Sigmoid colon (tissue), 4 donors: ENCODE data around the gene DNER.

Experiments used
- EP300 ChIP-seq, 4 donors: sonication (generic); formaldehyde crosslinking; IDR thresholded peaks; one replicate each; pipeline ENCODE4 v1.6.1; 2017; ENCODE audit warnings: antibody characterized with exemption in 4 of 4
- POLR2A ChIP-seq, 2 donors: fragments of 450-650 bp; IDR thresholded peaks; one replicate each; pipeline ENCODE4 v1.6.1; 2016; ENCODE audit warnings: antibody characterized with exemption in 2 of 2, mild to moderate bottlenecking in 2 of 2, moderate library complexity in 2 of 2
- POLR2AphosphoS5 ChIP-seq, 4 donors: sonication (generic); formaldehyde crosslinking; IDR thresholded peaks; one replicate each; pipeline ENCODE4 v1.6.1; 2017; ENCODE audit warnings: antibody characterized with exemption in 4 of 4
- TF ChIP-seq, protein P1 (sequence below), 4 experiments: fragments of 450-650 bp in 3 of 4; fragments of 200-600 bp in 1 of 4; IDR thresholded peaks; one replicate each; pipeline ENCODE4 v1.5.1; 2016 to 2019; ENCODE audit warnings: antibody characterized with exemption in 4 of 4, mild to moderate bottlenecking in 3 of 4, moderate library complexity in 2 of 4

- TF ChIP-seq, protein P1, sequence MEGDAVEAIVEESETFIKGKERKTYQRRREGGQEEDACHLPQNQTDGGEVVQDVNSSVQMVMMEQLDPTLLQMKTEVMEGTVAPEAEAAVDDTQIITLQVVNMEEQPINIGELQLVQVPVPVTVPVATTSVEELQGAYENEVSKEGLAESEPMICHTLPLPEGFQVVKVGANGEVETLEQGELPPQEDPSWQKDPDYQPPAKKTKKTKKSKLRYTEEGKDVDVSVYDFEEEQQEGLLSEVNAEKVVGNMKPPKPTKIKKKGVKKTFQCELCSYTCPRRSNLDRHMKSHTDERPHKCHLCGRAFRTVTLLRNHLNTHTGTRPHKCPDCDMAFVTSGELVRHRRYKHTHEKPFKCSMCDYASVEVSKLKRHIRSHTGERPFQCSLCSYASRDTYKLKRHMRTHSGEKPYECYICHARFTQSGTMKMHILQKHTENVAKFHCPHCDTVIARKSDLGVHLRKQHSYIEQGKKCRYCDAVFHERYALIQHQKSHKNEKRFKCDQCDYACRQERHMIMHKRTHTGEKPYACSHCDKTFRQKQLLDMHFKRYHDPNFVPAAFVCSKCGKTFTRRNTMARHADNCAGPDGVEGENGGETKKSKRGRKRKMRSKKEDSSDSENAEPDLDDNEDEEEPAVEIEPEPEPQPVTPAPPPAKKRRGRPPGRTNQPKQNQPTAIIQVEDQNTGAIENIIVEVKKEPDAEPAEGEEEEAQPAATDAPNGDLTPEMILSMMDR (IDR thresholded peaks at IDR 0.05), result no peak
- TF ChIP-seq POLR2A (IDR thresholded peaks at IDR 0.05), result no peak
- TF ChIP-seq POLR2AphosphoS5 (IDR thresholded peaks at IDR 0.05), result no peak
- no peak for TF ChIP-seq EP300 (IDR thresholded peaks at IDR 0.05)
Observed at GRCh38 chr2:229426464-229426863, 287.9 kb downstream of the DNER start.
